HEK293T (cell line): ENCODE data around the gene PLA2G4A.

Experiments used
- CTCF ChIA-PET: fragments of 350-600 bp; formaldehyde crosslinking; extraction: SDS; loops from one replicate; lab custom pipeline; 2021; ENCODE audit warnings: antibody characterized with exemption, inconsistent platforms; lab: Yijun Ruan, JAX
- POLR2A ChIA-PET: fragments of 350-600 bp; formaldehyde crosslinking; extraction: SDS; loops from one replicate; lab custom pipeline; 2020; ENCODE audit warnings: antibody characterized with exemption, inconsistent platforms; lab: Yijun Ruan, JAX
- DNase-seq: peaks from one replicate; pipeline ENCODE4 v3.0.0; 2012; ENCODE audit warnings: mixed read lengths; ENCODE audit errors: extremely low spot score
- ARNT ChIP-seq: fragments of 450-650 bp; IDR thresholded peaks from 2 replicates; pipeline ENCODE4 v1.6.1; 2017; ENCODE audit warnings: mild to moderate bottlenecking
- BHLHE40 ChIP-seq: fragments of 450-650 bp; IDR thresholded peaks from 2 replicates; pipeline ENCODE4 v1.6.1; 2016; ENCODE audit warnings: mild to moderate bottlenecking, moderate library complexity, borderline replicate concordance
- CTBP1 ChIP-seq: fragments of 450-650 bp; IDR thresholded peaks from 2 replicates; pipeline ENCODE4 v1.6.1; 2016; ENCODE audit warnings: borderline replicate concordance
- ELF4 ChIP-seq: fragments of 450-650 bp; IDR thresholded peaks from 2 replicates; pipeline ENCODE4 v1.6.1; 2017; ENCODE audit warnings: antibody characterized with exemption
- FOXA1 ChIP-seq: fragments of 450-650 bp; IDR thresholded peaks from 2 replicates; pipeline ENCODE4 v1.6.1; 2016; ENCODE audit warnings: mild to moderate bottlenecking
- FOXK2 ChIP-seq: fragments of 450-650 bp; IDR thresholded peaks from 2 replicates; pipeline ENCODE4 v1.6.1; 2016; ENCODE audit warnings: mild to moderate bottlenecking
- FOXM1 ChIP-seq: fragments of 450-650 bp; IDR thresholded peaks from 2 replicates; pipeline ENCODE4 v1.6.1; 2017; ENCODE audit warnings: mild to moderate bottlenecking, borderline replicate concordance
- HDGF ChIP-seq: fragments of 450-650 bp; IDR thresholded peaks from 2 replicates; pipeline ENCODE4 v1.6.1; 2017; ENCODE audit warnings: antibody characterized with exemption, borderline replicate concordance
- L3MBTL2 ChIP-seq: fragments of 450-650 bp; conservative IDR thresholded peaks from 2 replicates; pipeline ENCODE4 v1.6.1; 2016; ENCODE audit warnings: mild to moderate bottlenecking
- LEF1 ChIP-seq: fragments of 450-650 bp; IDR thresholded peaks from 2 replicates; pipeline ENCODE4 v1.6.1; 2017; ENCODE audit warnings: mild to moderate bottlenecking, borderline replicate concordance
- NFRKB ChIP-seq: fragments of 450-650 bp; IDR thresholded peaks from 2 replicates; pipeline ENCODE4 v1.6.1; 2016; ENCODE audit warnings: mild to moderate bottlenecking, moderate library complexity
- SP1 ChIP-seq: fragments of 450-650 bp; IDR thresholded peaks from 2 replicates; pipeline ENCODE4 v1.6.1; 2017
- SUZ12 ChIP-seq: fragments of 450-650 bp; IDR thresholded peaks from 2 replicates; pipeline ENCODE4 v1.6.1; 2016; ENCODE audit warnings: mild to moderate bottlenecking
- TARDBP ChIP-seq: fragments of 450-650 bp; IDR thresholded peaks from 2 replicates; pipeline ENCODE4 v1.6.1; 2016
- ZNF384 ChIP-seq: fragments of 450-650 bp; IDR thresholded peaks from 2 replicates; pipeline ENCODE4 v1.6.1; 2016
- TF ChIP-seq, protein P1 (sequence below): fragments of 450-650 bp; IDR thresholded peaks from 2 replicates; pipeline ENCODE4 v1.6.1; 2016

PLA2G4A gene

DNA sequence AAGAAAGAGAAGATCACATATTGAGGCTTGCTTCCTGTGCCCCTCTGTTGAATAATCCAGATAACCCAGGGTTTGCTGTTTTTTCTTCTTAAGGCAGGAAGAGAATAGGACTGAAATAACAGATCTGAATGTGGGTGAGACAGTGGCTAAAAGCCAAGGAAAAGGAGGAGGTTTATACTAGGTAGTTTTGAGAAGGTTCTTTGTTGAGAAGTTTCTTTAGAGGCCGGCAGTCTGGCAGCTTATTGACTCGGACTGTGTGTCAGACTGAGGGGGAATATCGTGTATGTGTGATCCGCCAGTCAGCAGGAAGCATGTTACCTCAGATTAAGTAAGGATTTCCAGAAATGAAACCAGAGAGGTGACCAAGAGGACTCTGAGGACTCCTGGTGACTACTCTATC is 119.8 kb downstream of the PLA2G4A start:
- CTCF ChIA-PET, result no interaction called here
- POLR2A ChIA-PET, result no interaction called here
- TF ChIP-seq TARDBP, result no peak
- TF ChIP-seq LEF1, result no peak
- no peak for TF ChIP-seq FOXK2
- no peak for TF ChIP-seq HDGF
- no peak for TF ChIP-seq ARNT
- no peak for TF ChIP-seq CTBP1
- TF ChIP-seq SUZ12, result no peak
- TF ChIP-seq, protein P1, sequence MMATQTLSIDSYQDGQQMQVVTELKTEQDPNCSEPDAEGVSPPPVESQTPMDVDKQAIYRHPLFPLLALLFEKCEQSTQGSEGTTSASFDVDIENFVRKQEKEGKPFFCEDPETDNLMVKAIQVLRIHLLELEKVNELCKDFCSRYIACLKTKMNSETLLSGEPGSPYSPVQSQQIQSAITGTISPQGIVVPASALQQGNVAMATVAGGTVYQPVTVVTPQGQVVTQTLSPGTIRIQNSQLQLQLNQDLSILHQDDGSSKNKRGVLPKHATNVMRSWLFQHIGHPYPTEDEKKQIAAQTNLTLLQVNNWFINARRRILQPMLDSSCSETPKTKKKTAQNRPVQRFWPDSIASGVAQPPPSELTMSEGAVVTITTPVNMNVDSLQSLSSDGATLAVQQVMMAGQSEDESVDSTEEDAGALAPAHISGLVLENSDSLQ, result no peak
- no peak for DNase-seq

DNA sequence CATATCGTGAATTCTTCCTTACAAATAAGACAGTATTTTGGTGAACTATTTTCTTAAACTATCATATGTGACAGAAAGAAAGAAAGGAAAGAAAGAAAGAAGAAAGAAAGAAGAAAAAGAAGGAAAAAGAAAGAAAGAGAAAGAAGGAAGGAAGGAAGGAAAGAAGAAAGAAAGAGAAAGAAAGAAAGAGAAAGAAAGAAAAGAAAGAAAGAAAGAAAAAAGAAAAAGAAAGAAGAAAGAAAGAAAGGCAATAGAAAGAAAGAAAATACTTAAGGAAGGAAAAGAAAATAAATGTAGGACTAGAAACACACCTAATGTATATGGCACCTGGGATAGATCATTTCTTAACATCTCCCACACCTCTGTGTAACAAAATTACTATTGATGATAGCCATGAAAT is 120.4 kb downstream of the PLA2G4A start:
- ChIA-PET POLR2A (no interaction called here), CTCF (no interaction called here)
- TF ChIP-seq FOXK2 (no peak), L3MBTL2 (no peak), SP1 (no peak), TARDBP (no peak), FOXM1 (no peak), BHLHE40 (no peak), LEF1 (no peak), HDGF (no peak), NFRKB (no peak), ZNF384 (no peak), FOXA1 (no peak), CTBP1 (no peak), SUZ12 (no peak), ARNT (no peak), ELF4 (no peak)
- TF ChIP-seq, protein P1, result no peak
- DNase-seq, result no peak

DNA sequence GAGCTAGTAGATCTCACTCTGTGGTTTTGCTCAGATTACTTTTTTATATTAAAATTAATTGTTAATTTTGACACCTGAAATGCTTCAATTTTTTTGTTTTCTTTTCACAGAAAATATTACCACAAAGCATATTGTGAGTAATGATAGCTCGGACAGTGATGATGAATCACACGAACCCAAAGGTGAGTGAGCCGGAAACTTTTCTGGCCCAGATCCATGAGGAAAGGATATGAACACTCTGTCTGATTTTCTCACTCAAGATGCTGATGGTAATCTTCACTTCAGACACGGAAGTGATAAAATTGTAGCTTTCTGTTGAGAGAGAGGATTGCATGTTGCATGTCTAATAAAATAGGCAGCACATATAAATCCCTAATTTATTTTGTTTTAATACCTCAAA is 121.8 kb downstream of the PLA2G4A start:
- ChIA-PET POLR2A (no interaction called here), CTCF (no interaction called here)
- no peak for DNase-seq
- TF ChIP-seq L3MBTL2 (no peak), FOXM1 (no peak)

DNA sequence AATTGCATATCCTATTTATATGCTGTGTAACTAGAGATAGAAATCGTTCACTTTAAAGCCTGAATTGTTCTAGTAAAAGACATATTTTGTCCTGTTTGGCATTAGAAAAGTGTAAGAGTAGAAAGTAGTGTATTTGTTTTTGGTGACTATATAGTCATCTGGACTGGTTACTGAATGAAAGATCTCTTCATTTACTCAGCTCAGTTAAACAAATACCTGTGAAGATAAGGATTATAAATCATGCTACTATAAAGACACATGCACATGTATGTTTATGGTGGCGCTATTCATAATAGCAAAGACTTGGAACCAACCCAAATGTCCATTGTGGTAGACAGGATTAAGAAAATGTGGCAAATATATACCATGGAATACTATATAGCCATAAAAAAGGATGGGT is 125.1 kb downstream of the PLA2G4A start:
- DNase-seq, result no peak
- ChIA-PET CTCF (no interaction called here), POLR2A (no interaction called here)
- TF ChIP-seq FOXM1, result no peak
- no peak for TF ChIP-seq SP1
- TF ChIP-seq ZNF384, result no peak
- TF ChIP-seq NFRKB, result no peak
- no peak for TF ChIP-seq FOXK2
- no peak for TF ChIP-seq FOXA1
- TF ChIP-seq TARDBP, result no peak
- TF ChIP-seq L3MBTL2, result no peak
- TF ChIP-seq ARNT, result no peak
- no peak for TF ChIP-seq HDGF
- no peak for TF ChIP-seq SUZ12
- no peak for TF ChIP-seq CTBP1
- TF ChIP-seq, protein P1, result no peak

DNA sequence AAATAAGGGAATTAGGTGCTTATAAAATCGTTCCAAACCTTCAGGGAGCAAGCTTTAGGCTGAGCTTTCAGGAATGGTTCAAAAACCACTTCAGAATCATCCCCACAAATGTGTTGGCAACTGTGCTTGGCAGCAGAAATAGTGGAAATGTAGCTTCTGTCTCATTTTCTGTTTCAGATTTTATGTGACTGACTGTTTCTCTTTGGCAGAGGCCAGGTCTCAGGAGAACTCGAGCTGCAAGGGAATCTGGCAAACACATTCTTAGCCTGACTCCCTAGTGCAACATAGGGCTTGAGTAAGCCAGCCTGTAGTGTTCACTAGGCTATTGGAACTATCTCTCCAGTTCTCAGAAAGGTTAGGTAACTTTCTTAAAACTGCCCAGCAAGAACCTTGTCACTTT is 128.6 kb downstream of the PLA2G4A start:
- TF ChIP-seq ZNF384 (no peak), FOXK2 (no peak)
- no peak for DNase-seq
- POLR2A ChIA-PET, result no interaction called here
- CTCF ChIA-PET, result no interaction called here

DNA sequence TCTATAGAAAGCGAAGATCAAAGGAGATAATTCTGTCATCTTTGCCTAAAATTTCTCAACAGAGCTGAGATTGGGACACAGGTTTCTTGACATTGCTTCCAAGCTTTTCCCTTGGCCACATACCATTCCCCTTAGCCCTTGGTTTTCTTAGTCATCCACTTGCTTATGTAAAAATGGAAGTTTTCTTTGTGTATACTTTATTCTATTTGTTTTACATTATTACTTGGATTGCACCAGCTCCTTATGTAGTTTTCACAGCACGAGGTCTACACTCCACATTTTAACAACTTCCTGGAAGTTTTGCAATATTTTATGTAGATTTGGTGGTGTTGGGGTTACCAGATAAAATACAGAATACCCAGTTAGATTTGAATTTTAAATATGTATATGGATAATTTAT is 129.8 kb downstream of the PLA2G4A start:
- ChIA-PET POLR2A (no interaction called here), CTCF (no interaction called here)
- no peak for TF ChIP-seq ELF4
- no peak for TF ChIP-seq ZNF384
- TF ChIP-seq NFRKB, result no peak
- no peak for TF ChIP-seq ARNT
- no peak for TF ChIP-seq FOXA1
- TF ChIP-seq CTBP1, result no peak
- TF ChIP-seq HDGF, result no peak
- no peak for TF ChIP-seq SUZ12
- no peak for TF ChIP-seq L3MBTL2
- TF ChIP-seq, protein P1, result no peak
- TF ChIP-seq BHLHE40, result no peak
- no peak for TF ChIP-seq LEF1
- no peak for TF ChIP-seq SP1
- TF ChIP-seq FOXK2, result no peak
- TF ChIP-seq TARDBP, result no peak
- no peak for TF ChIP-seq FOXM1
- DNase-seq, result no peak

DNA sequence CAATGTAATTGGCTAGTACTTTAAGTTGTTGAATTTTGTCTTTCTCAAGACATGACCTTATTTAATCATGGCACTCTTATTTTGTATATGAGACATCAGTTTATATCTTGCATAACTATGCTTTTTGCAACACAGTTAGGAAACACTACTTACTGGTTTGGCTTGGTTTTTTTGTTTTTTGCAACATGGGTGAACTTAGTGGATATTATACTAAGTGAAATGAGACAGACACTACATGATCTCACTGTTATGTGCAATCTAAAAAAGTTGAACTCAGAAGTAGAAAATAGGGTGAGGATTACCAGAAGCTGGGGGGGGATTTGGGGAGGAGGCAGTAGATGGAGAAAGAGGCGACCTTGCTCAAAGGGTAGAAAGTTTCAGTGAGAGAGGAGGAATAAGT is 132.1 kb downstream of the PLA2G4A start:
- ChIA-PET CTCF (no interaction called here), POLR2A (no interaction called here)
- DNase-seq, result no peak
- TF ChIP-seq BHLHE40 (no peak), FOXK2 (no peak), LEF1 (no peak), HDGF (no peak), L3MBTL2 (no peak), ELF4 (no peak), ARNT (no peak), FOXM1 (no peak), CTBP1 (no peak), TARDBP (no peak), SP1 (no peak), FOXA1 (no peak), NFRKB (no peak)
- TF ChIP-seq, protein P1, result no peak
